HEK293T (cell line): ENCODE data around the gene ADGRD1.

Experiments used
- FOXK2 ChIP-seq: fragments of 450-650 bp; IDR thresholded peaks from 2 replicates; pipeline ENCODE4 v1.6.1; 2016; ENCODE audit warnings: mild to moderate bottlenecking
- HDGF ChIP-seq: fragments of 450-650 bp; IDR thresholded peaks from 2 replicates; pipeline ENCODE4 v1.6.1; 2017; ENCODE audit warnings: antibody characterized with exemption, borderline replicate concordance
- NFRKB ChIP-seq: fragments of 450-650 bp; IDR thresholded peaks from 2 replicates; pipeline ENCODE4 v1.6.1; 2016; ENCODE audit warnings: mild to moderate bottlenecking, moderate library complexity
- SUZ12 ChIP-seq: fragments of 450-650 bp; IDR thresholded peaks from 2 replicates; pipeline ENCODE4 v1.6.1; 2016; ENCODE audit warnings: mild to moderate bottlenecking

DNA sequence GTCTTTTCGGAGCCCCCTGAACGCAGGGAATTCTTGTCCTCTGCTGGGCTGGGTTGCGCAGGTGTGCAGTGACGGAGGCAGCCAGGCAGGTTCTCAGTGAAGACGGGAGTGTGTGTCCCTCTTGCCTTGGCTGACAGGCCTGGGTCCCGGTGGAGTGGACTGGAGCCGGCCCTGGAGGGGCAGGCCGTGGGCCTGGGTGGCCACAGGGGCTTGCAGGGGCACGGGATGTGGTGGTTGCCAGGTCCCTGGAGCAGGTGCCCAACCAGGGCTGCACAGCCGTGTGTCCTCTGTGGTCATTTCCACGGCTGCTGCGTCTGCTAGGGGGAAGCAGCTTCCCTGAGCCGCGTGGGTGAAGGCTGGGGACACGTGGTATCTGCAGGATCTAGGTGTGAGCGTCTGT, 79.8 kb downstream of the ADGRD1 start:
- no peak for TF ChIP-seq NFRKB
- no peak for TF ChIP-seq SUZ12
- no peak for TF ChIP-seq FOXK2
- TF ChIP-seq HDGF: no peak
